ENCODE results near the gene CDYL2.
"Not testable (repeated sequence)": the region's sequence is repeated elsewhere in the genome, so short reads cannot be mapped to it uniquely, and the experiment has no call there.

CDYL2 gene

DNA sequence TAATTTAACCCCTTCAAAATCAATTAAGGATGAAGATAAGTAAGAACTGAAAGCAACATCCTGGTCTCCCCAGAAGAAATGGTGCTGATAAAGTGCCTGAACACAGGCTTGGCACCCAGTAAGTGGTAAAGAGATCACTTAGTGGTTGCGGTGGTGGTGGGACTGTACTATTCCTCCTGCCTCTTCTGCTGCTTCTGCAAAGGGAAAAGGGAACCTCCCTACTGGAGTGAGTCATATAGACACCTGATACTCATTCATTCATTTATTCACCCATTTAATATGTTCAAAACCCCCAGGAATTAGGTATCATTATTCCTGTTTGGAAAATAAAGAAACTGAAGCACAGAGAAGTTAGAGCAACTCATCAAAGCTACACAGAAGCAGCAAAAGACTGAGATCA is 60.6 kb downstream of the CDYL2 start:
- DNase-seq: no peak

DNA sequence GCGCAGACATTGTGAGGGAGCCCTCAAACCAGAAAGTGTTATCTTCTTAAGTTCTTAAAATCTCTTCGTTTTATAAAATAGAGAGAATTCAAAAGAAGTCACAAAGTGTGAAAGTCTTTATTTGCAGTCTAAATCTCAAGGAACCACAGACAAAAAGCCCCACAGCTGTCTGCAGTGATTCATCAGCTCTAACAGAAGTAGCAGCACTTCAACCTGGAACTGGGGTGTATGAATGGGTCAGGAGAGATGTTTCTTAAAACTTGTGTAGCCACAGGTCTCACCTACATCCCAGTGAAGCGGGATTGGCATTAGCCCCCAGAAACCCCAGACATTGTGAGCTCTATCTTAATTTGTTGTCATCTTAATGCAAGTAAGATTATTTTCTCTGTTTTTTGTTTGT is 61.1 kb downstream of the CDYL2 start:
- no peak for DNase-seq

DNA sequence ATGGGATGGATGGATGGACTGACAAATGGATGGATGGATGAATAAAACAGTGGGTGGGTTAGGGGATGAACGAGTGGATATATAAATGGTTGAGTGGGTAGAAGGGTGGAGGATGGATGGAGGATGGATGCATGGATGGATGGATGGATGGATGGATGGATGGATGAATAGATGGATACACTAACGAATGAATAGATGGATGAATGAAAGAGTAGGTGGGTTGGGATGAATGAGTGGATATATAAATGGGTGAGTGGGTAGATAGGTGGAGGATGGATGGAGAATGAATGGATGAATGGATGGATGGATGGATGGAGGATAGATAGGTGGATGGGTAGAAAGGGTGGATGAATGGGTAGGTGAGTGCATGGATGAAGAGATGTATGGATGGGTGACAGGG is 62.1 kb downstream of the CDYL2 start:
- DNase-seq: no peak

DNA sequence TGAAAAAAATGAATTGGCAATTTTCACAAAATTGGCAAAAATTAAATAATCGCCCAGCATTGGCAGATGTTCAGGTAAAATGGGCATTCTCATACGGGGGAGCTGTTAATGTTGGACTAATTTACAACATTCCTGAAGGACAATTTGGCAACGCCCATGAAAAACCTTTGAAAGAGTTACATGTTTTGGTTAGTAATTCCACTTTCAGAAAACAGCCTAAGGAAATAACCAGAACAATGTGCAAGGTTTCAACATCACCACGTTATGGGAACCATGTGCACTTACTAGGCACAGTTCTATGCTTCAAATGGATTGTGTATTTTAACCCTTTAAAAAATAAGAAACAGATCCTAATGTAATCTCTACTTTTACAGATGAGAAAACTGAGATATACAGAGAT is 62.7 kb downstream of the CDYL2 start:
- DNase-seq: no peak

DNA sequence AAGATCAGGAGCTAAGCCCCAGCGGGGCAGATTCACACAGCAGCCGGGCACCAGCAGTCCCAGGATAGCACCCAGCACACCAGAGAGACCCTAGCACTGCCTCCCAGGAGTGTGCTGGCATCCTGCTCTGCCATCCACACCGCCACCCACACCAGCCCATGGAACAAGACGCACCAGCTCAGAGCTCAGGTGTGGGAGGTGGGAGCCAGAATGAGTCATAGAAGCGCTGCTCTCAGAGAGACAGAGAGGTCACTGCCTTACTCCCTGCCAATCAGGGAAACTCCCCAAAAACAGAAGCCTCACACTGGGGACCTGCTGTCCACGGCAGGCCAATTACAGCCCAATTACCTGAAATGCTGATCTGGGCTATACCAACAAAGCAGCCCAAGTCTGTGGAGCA is 64.9 kb downstream of the CDYL2 start:
- no peak for DNase-seq

DNA sequence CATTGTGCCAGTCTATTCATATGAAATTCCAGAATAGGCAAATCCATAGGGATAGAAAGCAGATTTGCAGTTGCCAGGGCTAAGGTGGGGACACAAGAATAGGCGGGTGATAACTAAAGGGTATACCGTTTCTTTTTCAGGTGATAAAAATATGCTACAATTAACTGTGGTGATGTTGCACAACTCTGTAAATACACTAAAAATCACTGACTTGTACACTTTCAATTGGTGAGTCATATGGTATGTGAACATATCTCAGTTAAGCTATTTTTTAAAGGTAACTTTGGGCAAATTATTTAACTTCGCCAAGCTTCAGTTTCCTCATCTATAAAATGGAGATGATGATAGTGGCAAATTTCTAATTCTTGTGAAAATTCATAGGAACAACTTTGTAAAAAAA is 65.9 kb downstream of the CDYL2 start:
- DNase-seq: no peak

DNA sequence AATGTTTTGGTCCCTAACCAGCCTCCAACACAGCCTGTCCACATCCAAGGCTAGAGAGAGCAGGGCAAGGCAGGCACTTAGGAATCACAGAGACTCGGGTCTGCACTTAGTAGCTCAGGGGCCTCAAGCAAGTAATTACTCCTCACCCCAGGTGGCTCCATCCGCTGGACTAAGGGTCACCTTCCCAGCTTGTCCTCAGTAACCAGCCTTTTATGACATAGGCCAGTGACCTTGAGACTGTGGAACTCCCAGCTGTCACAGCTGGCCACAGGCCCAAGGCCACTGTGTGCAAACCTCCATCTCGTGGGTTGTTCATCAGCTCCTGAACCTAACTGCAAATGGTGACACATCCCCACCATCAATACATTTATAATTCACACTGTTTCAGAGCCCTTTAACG is 68.6 kb downstream of the CDYL2 start:
- no peak for DNase-seq

DNA sequence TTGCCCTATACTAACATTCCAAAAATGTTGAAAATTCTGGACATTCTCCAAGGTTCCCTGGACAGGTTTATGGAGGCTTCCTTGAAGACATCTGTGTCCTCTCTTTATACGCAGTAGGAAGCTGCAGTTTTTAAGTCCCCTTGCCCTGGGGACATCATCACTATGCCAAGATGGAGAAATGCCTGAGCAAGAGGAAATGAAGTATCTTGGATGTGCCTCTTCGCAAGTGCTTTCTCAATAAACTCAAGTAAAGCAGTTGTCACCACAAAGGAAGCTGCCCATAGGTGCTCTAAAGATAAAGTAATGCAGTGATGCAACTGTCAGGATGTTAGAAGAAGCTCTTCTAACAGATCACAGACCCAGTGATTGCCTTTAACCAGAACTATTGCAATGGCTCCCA is 71.0 kb downstream of the CDYL2 start:
- DNase-seq: no peak

DNA sequence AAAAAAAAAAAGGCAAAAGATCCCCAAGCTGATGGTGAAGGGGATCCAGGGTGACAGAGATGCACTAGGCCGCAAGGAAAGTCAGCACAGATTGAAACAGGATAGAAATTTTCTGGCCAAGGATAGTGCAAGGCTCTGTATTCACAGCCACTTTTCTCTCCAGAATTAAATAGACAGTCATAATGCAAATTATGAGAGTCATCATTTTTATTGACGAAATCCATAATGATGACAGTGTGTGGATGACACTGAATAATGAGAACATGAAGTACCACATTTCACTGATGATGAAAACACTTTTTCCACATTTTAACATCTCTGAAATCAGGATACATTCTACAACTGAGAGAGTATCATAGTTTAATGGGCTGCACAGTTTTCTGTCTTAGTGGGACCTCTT is 72.5 kb downstream of the CDYL2 start:
- DNase-seq: no peak

DNA sequence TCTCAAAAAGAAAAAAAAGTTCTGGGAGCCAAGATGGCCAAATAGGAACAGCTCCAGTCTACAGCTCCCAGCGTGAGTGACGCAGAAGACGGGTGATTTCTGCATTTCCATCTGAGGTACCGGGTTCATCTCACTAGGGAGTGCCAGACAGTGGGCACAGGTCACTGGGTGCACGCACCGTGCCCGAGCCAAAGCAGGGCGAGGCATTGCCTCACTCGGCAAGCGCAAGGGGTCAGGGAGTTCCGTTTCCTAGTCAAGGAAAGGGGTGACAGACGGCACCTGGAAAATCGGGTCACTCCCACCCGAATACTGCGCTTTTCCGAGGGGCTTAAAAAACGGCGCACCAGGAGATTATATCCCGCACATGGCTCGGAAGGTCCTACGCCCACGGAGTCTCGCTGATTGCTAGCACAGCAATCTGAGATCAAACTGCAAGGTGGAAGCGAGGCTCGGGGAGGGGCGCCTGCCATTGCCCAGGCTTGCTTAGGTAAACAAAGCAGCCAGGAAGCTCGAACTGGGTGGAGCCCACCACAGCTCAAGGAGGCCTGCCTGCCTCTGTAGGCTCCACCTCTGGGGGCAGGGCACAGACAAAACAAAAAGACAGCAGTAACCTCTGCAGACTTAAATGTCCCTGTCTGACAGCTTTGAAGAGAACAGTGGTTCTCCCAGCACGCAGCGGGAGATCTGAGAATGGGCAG is 77.2 kb downstream of the CDYL2 start:
- not testable (repeated sequence) for DNase-seq

DNA sequence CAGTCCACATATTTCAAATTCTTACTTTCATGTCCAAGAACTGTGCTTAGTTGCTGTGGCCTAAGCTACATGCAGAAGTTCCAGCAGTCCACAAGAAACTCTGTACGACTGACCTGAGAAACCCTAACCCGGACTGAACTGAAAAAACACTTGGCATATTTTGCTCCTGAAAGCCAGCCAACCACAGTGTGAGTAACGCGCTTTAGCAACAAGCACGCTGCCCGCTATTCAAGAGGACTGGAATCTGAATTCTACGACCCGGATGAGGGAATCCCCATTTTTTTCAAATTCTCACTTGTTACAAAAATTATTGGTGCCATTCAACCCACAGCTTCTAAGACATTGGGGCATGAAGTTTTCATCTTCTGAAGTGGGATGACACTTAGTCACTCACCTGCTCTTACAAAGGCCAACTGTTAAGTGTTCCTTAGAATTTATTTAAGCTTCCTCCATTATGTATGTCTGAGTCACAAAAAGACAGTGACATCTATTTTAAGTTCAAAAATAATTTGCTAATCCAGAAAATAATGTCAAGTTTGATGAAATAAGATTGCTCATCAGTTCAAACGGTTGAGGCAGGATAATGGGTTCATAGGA is 78.7 kb downstream of the CDYL2 start:
- DNase-seq: no peak

DNA sequence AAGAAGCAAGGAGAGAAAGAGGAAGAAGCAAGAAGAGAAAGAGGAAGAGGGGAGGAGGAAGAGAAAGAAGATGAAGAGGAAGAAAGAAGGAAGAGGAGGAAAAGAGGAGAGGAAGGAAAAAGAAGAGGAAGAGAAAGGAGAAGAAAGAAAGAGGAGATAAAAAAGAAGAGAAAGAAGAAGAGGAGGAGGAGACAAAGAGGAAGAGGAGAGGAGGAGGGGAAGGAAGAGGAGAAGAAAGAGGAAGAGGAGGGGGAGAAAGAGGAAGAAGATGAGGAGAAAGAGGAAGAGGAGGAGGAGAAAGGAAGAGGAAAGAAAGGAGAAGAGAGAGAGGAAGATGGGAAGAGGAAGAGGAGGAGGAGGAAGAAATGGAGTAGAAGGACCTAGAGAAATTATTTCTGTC is 80.4 kb downstream of the CDYL2 start:
- no peak for DNase-seq

DNA sequence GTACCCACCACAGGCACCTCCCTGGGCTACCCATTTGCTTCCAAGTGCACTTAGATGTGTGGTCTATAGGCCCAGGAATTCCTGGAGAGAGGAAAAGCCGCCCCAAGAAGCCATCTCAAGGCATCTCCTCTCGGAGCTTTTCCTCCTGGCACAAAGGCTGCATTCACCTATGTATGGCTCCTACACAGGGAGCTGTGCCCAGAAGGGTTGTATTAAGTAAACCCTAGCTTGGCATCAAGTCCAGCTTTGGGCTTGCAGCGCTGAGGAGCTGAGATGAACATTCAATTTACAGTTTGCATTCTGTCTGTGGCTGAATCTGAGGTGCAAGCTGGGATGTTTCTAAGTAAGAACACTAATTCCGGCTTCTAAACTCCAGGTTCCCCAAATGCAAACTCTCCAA is 81.3 kb downstream of the CDYL2 start:
- no peak for DNase-seq

DNA sequence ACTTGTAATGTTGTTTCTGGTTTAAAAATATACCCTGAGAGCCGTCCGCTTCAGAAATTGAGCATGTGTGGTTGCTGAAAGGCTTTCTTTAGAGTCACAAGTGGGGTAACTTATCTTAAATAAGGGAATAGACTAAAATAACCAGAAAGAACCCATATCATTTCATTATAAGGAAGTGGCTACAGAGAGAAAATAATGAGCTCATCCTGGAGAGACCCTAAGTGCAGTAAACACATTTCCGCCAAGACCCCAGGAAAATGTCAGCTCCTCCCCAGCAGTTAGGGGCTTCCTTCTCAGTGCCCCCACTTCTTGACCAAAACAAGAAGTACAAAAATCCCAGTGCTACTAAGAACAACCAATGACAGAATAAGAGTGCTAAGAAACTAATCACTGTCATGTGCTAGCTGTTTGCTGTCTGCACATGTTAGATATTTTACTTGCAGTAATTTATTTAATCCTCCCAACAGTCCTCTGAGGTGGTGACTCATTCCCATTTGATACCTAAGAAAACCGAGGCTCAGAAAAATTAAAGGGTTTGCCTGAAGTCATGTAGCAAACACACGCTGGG is 83.5 kb downstream of the CDYL2 start:
- no peak for DNase-seq

DNA sequence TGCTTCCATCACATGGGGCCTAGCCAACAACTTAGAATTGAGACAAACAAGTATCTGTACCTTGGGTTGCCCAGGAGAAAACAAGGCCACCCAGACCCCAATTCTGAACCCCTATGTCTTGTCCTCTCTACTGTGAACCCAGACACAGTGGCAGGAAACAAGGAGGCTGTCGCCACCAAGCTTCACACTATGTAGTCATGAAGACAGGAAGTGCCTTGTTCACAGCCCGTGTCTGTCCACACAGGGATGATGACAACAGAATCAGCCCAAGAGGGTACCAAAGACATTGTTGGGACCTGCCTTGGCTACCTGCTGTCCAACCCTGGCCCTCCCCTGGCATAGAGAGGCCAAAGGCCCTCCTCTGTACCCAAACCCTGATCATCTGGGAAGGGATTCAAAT is 84.8 kb downstream of the CDYL2 start:
- no peak for DNase-seq

DNA sequence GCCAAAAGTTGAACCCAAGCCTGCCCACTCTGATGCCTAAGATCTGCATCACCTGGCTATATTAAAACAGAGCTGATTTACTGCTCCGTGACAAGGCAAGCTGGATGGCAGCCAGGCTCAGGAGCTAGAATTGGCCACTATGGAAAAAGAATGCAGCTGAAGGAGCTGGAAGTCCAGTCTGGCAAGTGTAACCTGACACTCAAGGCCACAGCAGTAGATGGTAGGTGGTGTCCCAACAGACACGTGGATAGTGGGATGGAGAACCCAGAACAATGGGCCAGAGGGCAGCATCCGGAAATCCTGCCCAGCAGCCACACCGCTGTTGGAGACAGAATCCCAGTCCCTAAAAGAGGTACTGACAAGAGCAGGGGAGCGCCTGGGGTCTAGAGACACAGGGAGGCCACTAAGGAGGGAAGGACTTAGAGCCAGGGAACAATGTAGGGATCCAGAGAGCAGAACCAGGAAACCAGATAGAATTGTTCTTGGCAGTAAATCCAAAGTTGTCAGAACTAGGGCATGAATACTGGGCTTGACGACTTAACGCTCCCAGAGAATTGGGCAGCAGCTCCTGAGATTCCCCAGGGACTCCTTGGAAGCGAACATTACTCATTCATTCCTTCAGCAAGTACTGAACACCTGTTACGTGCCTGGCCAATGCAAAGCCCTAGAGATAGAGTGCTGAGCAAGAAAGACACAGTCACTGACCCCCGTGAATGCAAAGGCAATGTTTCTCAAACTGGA is 85.7 kb downstream of the CDYL2 start:
- no peak for DNase-seq

DNA sequence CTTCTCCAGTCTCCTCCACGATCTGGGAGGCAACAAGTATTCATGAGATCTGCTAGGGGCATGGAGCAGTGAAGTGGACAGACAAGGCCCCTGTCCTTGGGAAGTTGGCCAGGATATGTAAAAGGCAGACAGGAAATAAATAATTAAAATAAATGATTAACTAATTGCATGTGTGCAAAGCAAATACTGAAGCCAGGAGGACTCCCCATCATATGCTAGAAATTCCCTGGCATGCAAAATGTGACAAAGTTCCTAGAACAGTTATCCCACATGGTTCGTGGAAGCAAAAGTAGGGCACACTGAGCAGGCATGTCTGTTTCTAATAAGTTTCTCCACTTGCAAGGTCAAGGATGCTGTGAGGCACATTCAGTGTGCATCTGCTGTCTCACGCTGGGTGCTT is 86.8 kb downstream of the CDYL2 start:
- no peak for DNase-seq

DNA sequence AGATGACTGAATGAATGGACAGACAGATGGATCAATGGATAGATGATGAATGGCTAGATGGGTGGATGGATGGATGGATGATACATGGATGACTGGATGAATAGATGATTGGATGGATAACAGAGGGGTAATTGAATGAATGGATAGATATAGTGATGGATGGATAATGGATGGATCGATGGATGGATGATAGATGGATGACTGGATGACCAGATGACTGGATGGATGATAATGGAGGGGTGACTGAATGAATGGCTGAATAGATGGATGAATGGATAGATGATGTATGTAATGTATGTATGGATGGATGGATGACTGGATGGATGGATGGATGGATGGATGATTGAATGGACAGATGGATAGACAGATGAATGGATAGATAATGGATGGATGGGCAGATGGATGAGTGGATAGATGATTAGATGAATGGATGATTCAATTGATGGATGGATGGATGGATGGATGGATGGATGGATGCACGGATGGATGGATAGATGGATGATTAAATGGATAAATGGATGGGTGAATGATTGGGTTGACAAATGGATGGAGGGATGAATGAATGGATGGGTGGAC is 87.7 kb downstream of the CDYL2 start:
- no peak for DNase-seq

DNA sequence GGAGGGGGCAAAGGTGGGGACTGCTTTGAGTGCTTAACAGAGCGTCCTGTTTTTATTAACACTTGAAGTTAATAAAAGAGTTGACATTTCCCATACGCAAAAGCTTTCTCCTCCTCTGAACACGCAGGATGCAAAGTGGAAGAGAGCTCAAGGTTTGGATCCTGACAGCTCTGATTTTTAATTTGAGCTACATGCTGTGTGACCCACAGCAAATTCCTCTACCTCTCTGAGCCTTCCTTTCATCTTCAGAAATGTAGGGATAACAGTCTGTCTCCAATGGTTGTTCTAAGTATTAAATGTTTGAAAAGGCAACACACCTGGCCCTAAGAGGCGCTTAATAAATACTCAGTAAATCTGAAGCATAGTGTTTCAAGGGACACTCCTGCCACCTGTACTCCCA is 93.0 kb downstream of the CDYL2 start:
- no peak for DNase-seq

DNA sequence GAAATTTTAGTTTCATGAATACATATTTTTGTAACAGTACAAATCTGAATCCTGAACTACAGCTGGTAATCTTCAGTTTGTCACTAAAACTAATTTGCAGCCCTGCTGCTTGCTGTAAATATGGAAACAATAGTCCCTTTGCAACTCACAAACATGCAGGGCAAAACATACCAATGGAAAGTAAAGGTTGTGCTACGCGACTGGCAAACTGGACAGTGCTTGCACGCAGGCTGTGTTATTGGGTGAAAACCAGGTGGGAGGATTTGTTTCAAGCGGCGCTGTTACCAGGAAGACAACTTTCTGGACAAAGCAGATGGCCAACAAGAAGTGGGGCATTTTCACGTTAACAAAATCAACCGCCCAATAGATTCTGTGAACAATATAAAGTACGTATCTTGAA is 93.5 kb downstream of the CDYL2 start:
- DNase-seq: no peak

DNA sequence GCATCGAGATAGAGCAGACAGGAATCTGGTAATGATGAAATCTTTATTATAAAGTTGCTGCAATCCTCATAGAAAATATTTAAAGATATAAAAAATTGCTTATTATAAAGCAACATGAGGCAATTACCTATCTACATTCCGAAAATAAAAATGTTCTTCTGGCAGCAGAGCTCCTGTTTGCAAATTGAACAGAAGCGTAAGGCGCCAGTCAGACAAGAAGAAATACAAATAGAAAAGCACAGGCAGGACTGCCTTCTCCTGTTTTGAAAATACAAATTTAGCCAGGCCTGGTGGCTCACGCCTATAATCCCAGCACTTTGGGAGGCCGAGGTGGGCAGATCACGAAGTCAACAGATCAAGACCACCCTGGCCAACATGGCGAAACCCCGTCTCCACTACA is 95.6 kb downstream of the CDYL2 start:
- DNase-seq: no peak

DNA sequence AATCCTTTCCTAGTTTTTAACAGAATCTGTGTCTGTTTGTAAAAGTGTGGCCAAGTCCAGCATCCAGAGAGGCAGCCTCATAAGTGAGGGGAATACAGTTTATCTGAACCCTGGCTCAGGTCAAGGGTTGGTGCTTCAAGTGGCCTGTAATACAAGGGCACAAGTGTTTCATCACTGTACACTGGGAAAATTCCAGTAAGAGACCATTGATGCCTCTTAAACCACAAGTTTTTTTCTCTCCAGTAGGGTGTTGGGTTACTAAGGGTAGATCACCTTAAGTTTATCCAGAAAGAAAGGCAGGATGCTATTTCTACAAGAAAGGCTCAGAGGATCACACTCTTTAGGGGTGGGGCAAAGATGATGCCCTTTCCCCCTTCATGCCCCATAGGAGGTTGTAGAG is 96.7 kb downstream of the CDYL2 start:
- DNase-seq: no peak

DNA sequence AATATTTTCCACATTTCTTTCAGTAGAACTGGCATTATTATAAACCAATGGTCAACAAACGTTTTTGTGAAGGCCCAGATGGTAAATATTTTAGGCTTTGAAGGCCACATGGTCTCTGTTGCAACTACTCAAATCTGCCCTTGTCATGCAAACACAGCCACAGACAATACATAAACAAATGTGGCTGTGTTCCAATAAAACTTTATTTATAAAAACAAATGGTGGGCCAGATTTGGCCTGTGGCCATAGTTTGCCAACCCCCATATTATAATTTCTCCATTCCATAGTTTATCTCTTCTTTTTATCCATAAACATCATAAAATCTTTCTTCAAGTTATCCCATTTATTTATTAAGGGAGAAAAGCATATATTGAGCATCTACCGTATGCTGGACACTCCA is 98.8 kb downstream of the CDYL2 start:
- no peak for DNase-seq

Data from GF-D8 (cell line).